SH-SY5Y (cell line): ENCODE data around the gene SLCO3A1.

Experiments used
- GATA2 ChIP-seq: IDR thresholded peaks from 2 replicates; pipeline ENCODE4 v1.6.1; 2011; ENCODE audit warnings: mild to moderate bottlenecking, low read depth, low read length
- GATA3 ChIP-seq: IDR thresholded peaks from 2 replicates; pipeline ENCODE4 v1.6.1; 2011; ENCODE audit warnings: low read depth, mild to moderate bottlenecking, low read length, moderate library complexity

DNA sequence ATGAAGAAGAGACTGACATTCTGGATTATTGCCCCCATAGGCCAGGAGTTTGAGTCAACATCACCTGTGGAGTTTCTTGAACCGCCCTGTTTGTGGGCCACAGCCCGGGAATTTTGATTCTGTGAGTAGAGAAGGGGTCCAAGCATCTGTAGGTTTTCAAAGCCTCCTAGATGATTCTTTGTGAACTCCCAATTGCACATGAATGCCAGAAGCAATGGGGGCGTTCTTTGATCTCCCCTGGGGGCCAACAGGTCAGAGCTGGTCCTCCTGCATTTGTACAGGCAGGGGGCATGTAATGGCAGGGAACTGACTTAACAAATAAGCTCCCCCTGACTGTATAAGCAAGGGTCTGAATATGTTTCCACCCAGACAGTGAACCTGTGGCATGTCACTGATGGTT lies 260.3 kb downstream of the SLCO3A1 start:
- TF ChIP-seq GATA2 (no peak), GATA3 (no peak)
